ENCODE data around the gene UBE2G2.

UBE2G2 gene

DNA sequence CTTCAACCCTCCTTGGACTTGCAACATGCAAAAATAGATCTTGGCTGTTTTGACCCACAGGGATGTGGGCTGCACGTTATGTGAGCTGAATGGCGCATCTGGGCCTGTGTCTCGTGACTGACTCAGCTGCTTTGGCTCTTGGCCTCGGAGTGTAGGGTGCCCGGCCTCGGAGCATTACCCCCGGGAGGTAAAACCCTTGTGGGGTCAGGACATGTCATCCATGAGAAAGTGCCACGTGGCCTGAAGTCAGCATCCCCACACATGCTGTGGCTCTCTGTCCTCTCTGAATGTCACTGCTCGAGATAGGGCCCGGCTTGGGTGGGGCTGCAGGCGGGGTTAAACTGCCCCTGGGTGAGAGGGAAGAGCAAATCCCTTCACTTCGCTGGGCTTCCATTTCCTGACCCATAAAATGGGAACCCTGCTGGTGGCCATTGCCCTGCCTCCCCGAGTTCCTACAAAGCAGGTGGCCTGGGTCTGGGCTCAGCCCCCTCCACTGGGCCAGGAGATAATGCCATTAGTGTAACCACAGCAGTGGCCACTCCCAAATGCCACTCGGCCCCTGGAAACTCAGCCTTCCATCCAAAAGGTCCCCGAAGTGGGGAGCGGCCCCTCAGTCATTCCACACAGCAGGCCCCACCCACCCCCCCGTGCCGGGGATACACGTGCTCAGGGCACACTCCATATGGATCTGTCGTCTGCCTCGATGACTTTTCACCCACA lies 67.4 kb downstream of the UBE2G2 start:
- ChIA-PET POLR2A (no interaction called here), CTCF (interaction anchor here (1.5 kb wide), 1 partner anchor 21 kb away, joined by 3 read pairs; no protein-coding TSS in a partner anchor)
- DNase-seq (ENCODE audit: extremely low spot score) = no peak
- TF ChIP-seq, protein P1, sequence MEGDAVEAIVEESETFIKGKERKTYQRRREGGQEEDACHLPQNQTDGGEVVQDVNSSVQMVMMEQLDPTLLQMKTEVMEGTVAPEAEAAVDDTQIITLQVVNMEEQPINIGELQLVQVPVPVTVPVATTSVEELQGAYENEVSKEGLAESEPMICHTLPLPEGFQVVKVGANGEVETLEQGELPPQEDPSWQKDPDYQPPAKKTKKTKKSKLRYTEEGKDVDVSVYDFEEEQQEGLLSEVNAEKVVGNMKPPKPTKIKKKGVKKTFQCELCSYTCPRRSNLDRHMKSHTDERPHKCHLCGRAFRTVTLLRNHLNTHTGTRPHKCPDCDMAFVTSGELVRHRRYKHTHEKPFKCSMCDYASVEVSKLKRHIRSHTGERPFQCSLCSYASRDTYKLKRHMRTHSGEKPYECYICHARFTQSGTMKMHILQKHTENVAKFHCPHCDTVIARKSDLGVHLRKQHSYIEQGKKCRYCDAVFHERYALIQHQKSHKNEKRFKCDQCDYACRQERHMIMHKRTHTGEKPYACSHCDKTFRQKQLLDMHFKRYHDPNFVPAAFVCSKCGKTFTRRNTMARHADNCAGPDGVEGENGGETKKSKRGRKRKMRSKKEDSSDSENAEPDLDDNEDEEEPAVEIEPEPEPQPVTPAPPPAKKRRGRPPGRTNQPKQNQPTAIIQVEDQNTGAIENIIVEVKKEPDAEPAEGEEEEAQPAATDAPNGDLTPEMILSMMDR (IDR thresholded peaks at IDR 0.05; ENCODE audit: control extremely low read depth, extremely low read depth, low read depth, missing control alignments) = no peak

DNA sequence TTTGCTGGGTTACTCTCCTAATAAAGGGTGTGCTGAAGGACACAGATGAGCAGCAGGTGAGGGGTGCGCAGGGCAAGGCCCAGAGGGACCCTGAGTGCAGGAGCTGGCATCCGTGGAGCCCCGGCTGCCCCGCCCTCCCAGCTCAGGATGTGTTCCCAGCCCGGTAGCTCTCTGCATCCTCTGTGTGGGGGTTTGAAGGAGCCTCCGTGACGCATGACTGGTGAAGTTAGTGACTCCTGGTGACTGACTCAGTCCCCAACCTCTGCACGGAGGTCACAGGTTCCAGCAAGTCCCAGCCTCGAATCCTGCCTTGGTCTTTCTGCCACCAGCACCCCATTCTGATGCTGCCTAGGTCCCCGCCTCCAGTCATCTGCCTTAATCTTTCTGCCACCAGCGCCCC lies 68.7 kb downstream of the UBE2G2 start:
- ChIA-PET POLR2A (no interaction called here), CTCF (interaction anchor here (1.8 kb wide), 1 partner anchor 8 kb away, joined by 7 read pairs; no protein-coding TSS in a partner anchor)
- DNase-seq (ENCODE audit: extremely low spot score) = no peak
- TF ChIP-seq, protein P1 (IDR thresholded peaks at IDR 0.05; ENCODE audit: control extremely low read depth, extremely low read depth, low read depth, missing control alignments) = no peak

DNA sequence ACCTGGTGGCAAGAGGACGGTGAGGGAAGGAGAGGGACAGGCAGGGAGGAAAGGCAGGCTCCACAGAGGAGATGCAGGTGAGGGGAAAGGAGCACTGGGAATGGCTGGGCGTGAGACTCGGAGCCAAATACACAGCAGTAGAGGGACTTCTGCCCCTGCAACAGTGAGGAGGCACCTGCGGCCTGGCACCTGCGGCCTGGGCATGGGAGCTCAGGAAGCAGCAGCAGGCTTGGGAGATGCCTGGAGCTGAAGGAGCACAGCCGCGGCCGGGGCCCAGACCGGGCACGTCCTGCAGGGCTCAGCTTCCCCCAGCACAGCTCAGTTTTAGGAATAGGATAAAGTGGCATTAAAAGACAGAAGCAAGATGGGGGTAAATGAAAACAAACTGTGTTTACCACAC lies 69.4 kb downstream of the UBE2G2 start:
- CTCF ChIA-PET = interaction anchor here (1.8 kb wide), 1 partner anchor 9 kb away, joined by 7 read pairs; no protein-coding TSS in a partner anchor
- TF ChIP-seq, protein P1 (IDR thresholded peaks at IDR 0.05; ENCODE audit: control extremely low read depth, extremely low read depth, low read depth, missing control alignments) = no peak
- POLR2A ChIA-PET = no interaction called here
- no peak for DNase-seq (ENCODE audit: extremely low spot score)

DNA sequence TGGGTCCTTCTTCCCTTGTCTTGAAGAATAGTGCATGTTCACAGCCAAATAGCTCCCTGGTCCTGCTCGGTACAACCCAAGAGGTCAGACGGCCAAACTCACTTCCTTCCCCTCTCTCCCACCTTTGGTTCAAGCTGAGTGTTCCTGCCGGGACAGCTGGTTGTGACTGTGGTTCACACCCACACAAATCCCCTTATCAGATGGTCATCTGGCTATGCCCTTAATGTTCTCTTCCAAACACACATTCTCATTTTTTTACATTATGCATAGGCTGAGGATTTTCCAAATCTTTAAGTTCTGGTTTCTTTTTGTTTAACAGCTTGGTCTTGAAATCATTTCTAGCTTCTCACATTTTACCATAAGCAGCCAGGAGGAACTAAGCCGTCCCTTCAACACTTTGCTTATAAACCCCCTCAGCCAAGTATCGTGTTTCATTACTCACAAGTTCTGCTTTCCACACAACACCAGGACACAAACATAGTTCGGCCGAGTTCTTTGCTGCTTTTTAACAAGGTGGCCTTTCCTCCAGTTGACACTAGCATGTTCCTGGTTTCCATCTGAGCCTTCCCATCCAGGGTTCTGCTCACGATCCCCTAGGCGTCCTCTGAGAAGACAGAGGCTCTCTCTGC lies 70.6 kb downstream of the UBE2G2 start:
- TF ChIP-seq, protein P1 (IDR thresholded peaks at IDR 0.05; ENCODE audit: control extremely low read depth, extremely low read depth, low read depth, missing control alignments) = no peak
- POLR2A ChIA-PET = no interaction called here
- no peak for DNase-seq (ENCODE audit: extremely low spot score)
- CTCF ChIA-PET = interaction anchor here (0.7 to 1.8 kb wide), 3 partner anchors 10 to 220 kb away, joined by 3 to 7 read pairs (median 3); no protein-coding TSS in a partner anchor

DNA sequence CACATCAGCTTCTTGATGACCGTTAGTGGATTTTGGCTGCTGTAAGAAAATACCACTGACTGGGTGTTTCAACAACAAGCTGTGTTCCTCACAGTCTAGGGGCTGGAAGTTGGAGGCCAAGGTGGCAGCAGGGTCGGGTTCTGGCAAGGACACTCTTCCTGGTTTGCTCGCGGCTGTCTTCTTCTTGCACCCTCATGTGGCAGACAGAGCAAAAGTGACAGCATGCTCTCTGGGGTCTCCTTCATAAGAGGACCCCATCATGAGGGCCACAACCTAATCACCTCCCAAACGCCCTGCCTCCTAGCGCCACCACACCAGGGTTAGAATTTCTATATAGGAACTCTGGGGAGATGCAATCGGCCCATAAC lies 71.6 kb downstream of the UBE2G2 start:
- CTCF ChIA-PET = interaction anchor here (0.7 to 1.7 kb wide), 2 partner anchors 15 to 219 kb away, joined by 3 read pairs; no protein-coding TSS in a partner anchor
- DNase-seq (ENCODE audit: extremely low spot score) = no peak
- TF ChIP-seq, protein P1 (IDR thresholded peaks at IDR 0.05; ENCODE audit: control extremely low read depth, extremely low read depth, low read depth, missing control alignments) = no peak
- POLR2A ChIA-PET = no interaction called here

DNA sequence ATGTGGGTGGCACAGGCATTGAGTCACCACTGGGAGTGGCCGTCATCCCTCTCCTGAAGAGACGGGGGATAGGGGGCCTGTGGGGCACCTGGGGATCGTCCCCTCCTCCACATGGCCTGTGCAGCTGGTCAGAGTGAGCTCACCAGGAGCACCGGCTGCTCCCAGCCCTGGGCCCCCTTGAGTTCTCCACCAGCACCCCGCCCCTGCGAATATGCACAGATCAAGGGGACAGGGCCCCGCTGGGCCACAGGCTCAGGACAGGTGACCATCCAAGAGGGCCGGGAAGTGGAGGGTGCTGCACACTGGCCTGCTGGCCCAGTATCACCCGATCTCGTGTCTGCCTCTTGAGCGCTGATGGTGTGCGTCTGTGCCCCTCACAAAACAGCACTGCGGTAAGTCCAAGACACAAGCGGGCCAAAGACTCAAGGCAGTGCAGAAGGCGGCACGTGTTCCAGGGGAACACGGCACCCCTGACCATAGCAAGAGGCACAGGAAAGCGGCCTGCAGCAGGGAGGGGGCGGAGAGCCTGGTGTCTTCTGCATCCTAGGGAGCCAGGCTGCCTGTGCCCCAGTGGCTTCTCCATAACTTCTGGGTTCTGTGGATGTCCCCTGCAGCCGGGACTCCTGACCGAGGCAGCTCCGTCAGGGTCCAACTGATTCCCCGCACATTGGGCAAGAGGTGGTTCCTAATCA lies 72.1 kb downstream of the UBE2G2 start:
- ChIA-PET CTCF (interaction anchor here (1.7 kb wide), 1 partner anchor 219 kb away, joined by 3 read pairs; no protein-coding TSS in a partner anchor), POLR2A (no interaction called here)
- TF ChIP-seq, protein P1 (IDR thresholded peaks at IDR 0.05; ENCODE audit: control extremely low read depth, extremely low read depth, low read depth, missing control alignments) = no peak
- no peak for DNase-seq (ENCODE audit: extremely low spot score)

Data from GM10248 (cell line).